Measurements from ENCODE around the gene PLAAT2.
A peak's percentile ranks its signal among the peaks of the same experiment; 100 is the strongest.
"Not testable (repeated sequence)": the region's sequence is repeated elsewhere in the genome, so short reads cannot be mapped to it uniquely, and the experiment has no call there.

PLAAT2 gene

DNA sequence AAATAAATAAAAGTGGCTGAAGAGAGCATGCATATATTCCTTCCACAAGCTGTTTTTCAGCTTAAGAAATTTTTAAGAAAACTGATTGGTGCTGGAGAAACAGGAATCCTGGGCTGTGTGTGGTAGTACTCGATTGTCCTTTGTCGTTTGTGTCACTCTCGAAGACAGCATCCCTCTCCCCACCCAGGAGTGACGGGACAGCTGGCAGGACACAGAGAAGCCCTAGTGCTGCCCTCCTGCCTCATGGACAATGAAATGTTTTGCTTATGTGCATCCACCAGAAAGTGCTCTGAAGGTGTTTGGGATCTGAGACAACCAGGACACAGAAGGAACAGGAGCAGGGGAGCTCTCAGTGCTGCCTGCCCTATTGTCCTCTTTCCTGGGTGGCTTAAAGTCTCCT is 13.8 kb downstream of the PLAAT2 start:
- peak in 1 of 14 donors; percentile 38 for DNase-seq

DNA sequence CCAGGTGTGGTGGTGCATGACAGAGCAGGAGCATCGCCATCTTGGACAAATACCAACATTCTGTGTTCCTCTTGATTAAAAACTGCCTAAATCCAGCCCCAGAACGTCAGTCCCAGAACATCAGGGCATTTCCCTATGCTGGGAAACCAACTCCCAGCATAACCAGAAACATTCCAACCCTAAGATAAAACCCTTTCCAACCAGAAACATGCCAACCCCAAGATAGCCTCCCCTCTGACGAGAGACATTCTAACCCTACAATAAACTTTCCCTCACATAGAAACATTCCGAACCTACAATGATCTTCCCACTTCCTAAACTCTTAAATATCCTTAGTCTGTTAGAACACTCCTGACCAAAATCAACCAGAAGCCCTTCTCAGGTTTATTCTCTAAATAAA is 15.0 kb downstream of the PLAAT2 start:
- DNase-seq: no peak

DNA sequence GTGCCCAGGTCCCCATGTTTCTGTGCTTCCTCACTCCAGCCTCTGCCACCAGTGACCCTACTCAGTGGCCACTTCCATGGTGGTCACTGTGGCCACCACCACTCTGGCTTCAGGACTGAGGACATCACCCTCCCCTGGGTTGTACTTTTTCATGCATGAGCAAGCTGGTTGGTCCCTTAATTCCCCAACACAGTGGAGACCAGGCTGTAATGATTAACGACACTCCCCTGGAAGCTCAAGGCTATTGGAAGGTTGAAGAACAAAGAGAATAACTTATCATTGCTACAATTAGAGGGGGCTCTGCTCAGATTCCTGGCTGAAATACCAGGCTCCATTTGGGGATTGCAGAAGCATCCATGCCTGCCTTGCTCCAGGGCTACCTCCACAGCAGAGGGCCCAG is 16.1 kb downstream of the PLAAT2 start:
- DNase-seq: no peak

- DNase-seq: no peak
These were observed 19.5 kb downstream of the PLAAT2 start for GRCh38 chr11:63543711-63544110.

DNA sequence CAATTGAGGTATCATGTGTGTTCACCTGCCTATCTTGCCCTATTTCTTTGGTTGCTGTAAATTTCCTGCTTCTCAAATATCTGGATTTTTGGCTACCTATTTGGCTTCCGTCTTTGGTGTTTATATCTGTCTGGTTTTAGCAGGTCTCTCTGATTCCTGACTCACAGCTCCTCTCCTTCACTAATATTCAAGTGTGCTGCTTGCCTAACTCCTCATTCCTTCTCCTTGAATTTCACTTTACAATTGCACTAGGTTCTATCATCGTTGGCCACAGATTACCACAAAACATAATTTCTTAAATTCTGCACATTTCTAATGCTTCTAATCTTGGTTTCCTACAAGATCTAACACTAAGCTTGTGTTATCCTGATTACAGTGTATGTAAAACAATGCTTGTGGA is 20.7 kb downstream of the PLAAT2 start:
- not testable (repeated sequence) for DNase-seq

DNA sequence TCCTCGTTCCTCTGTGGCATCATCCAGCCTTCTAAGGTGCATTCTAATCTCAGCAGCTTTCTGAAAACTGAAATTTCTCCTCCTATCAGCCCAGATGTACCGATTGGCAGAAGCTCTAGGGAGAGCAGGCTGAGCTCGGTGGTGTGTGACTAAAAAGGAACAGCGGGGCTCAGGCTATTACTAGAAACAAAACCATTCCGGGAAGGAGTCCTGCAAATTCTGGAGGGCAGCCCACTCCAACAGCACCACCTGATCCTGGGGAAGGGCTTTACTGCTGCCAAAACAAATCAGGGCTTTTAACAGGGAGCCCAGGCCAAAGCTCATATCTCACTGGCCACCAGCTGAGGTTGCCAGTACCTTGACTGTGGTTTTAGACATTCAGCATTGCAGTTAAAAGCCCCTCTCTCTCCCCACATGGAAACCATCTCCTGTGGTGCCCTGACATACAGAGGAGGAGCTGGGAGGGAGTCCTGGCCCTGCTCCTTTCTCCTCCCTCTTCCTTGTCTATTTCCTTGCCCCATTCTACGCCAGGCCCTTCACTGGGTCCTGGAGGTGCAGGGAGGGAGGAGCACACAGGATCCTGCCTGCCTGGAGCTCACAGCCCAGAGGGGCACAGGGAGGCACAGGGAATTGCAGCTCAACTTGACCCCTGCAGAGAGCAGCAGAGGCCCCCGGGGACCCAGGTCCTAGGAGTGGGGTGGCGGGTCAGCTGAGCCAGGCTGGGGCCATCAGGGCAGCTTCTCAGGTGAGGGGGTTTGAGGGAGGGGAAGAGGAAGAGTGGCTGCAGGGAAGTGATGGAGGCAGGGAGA is 25.7 kb downstream of the PLAAT2 start:
- peak; percentile 46 to 98 (median 79) for DNase-seq

DNA sequence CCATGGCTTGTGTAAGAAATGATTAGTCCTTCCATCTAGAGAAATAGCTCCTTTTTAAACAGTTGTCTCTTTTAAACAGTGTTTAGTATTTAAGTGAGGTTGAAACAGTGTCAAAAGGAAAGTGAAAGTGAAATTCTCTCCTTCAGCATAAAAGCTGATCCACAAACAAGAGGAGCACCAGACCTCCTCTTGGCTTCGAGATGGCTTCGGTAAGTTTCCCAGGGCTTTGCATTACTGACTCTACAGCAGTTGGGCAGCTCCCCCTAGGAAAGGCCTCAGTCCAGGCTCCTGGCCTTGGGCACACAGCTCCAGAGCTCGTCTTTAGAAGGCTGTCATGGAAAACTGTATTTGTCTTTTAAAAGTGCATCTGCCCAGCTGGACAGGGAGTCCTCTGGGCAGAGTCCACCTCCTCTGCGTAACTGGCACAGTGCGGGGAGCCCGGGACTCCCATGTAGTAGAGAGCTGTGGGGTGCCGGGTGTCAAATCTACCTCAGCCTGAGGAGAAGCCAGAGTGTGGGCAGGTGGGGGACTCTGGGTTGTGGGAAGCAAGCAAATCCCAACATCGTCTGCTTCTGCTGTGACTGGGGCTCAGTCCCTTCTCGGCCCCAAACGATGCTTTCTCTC is 26.4 kb downstream of the PLAAT2 start, which contains the start of gene PLAAT4:
TSS of gene PLAAT4 (plus strand) at position 140 of the 624 bp plus-strand sequence. CDS start at position 201, 61 bp downstream.
- DNase-seq: peak in 13 of 14 donors; percentile 46 to 82 (median 78)

- no peak for DNase-seq
These were observed 27.4 kb downstream of the PLAAT2 start for GRCh38 chr11:63535734-63536133.

DNA sequence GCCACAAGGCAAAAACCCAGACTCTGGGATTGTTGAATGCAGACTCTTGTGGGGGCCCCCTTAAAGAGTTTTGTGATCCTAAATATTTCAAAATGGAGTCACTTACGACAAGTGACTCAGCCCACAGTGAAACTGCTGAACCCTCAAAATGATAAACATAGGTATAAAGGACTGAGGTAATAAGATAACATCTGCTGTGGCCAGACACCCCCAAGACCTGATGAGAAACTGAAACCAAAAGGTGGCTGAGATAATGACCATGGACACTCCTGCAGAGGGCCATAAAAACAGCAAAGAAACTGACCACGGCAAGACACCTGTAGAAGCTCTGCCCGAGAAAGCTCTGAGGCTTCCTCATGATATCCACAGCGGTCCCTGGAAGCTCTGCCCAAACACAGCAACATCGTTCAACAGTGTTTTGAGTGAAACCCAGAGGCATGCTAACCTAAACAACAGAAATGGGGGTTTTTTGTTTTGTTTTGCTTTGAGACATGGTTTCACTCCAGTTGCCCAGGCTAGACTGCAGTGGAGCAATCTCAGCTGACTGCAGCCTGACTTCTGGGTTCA is 28.2 kb downstream of the PLAAT2 start:
- no peak for DNase-seq

DNA sequence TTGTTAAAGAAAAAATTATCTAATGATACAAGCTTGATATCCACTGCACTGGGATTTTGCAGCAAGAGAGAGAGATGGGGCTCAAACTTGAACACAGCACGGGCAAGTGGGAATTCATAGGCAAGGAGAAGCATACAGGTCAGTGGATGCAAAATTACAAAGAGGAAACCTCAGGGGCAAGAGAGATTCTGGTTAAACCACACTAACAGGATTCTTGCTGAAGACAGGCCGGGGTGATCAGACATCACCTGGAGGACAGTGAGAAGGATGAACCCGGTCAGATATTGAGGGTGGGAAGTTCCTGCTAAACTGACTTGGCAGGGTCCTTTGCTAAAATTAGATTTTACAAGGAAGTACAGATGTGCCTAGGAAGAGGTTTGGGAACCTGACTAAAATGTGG is 29.1 kb downstream of the PLAAT2 start:
- no peak for DNase-seq

DNA sequence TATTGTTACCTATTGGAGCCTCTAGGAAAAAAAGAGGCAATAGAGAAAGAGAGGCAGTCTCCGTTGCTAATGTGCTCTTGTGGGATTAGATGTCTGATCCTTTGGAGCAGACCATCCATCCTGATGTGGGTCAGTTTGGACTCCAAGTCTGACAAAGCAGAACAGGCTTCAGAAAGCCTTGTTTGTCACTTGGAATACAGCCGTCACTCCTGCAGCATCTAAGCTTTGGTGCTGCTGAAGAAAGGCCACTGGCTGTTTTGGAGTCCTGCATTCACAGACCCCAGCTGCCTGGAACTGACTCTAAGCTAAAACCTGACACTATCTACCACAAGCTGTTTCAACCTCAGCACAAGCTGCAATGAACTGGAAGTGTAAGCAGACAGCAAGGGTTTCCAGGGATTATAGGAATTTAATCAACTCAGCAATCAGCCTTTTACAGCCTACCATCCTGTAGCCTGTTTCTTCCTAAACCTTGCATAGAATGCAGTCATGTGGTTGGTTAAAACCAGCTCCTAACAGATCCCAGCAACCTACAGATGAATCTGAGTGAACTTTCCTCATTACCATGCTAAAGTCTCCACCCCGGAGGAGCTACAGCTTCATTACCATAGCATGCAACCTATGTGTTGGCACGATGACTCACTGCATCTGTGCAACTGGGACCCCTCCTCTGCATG is 30.2 kb downstream of the PLAAT2 start:
- DNase-seq: peak in 2 of 14 donors; percentile 29 to 40

GRCh38 chr11:63532117-63532516 is 31.1 kb downstream of the PLAAT2 start:
- no peak for DNase-seq

DNA sequence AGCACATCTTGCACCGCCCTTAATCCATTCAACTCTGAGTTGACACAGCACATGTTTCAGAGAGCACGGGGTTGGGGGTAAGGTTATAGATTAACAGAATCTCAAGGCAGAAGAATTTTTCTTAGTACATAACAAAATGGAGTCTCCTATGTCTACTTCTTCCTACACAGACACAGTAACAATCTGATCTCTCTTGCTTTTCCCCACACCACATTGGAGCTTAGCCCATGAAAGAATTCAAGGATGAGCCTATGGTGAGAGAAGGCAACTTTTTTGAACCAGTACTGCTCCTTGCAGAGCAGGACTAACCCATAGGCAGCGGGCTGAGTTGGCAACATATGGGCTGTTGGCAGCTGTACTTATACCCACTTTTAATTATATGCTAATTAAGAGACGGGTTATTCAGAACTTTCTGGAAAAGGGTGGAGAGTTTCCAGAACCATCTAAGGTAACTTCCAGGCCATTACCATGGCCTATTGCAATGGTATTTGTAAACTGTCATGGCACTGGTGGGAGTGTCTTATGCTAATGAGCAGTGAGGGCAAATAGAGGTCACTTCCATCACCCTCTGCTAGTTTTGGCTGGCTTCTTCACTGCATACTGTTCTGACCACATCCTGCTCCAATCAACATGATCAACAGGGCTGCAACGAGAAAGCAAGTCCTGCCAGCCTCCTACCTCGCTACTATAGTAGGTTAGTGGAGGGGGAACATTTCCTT is 31.9 kb downstream of the PLAAT2 start:
- DNase-seq: not testable (repeated sequence)

GRCh38 chr11:63530021-63530420 is 33.2 kb downstream of the PLAAT2 start:
- DNase-seq: peak in 5 of 14 donors; percentile 29 to 37 (median 32)

DNA sequence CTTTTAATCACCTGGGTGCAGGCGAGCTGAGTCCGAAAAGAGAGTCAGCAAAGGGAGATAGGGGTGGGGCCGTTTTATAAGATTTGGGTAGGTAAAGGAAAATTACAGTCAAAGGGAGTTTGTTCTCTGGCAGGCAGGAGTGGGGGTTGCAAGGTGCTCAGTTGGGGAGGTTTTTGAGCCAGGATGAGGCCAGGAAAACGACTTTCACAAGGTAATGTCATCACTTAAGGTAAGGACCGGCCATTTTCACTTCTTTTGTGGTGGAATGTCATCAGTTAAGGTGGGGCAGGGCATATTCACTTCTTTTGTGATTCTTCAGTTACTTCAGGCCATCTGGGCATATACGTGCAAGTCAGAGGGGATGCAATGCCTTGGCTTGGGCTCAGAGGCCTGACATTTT is 33.8 kb downstream of the PLAAT2 start:
- not testable (repeated sequence) for DNase-seq

GRCh38 chr11:63528729-63529278 is 34.4 kb downstream of the PLAAT2 start:
- not testable (repeated sequence) for DNase-seq

DNA sequence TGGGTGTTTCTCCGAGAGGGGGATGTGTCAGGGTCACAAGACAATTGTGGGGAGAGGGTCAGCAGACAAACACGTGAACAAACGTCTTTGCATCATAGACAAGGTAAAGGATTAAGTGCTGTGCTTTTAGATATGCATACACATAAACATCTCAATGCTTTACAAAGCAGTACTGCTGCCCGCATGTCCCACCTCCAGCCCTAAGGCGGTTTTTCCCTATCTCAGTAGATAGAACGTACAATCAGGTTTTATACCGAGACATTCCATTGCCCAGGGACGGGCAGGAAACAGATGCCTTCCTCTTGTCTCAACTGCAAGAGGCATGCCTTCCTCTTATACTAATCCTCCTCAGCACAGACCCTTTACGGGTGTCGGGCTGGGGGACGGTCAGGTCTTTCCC is 35.0 kb downstream of the PLAAT2 start:
- DNase-seq: not testable (repeated sequence)

DNA sequence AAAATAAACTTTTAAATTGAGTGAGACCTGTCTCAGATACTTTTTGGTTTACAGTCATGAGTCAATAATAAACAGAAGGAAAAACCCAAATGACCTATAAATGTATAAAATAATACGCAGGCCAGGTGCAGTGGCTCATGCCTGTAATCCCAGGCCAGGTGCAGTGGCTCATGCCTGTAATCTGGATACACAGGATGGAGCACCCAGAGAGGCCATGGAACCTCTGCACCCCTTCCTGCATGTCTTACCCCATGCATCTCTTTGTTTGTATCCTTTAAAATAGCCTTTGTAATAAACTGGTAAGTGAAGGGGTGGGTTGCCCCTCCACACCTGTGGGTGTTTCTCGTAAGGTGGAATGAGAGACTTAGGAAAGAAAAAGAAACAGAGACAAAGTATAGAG is 35.5 kb downstream of the PLAAT2 start:
- DNase-seq: no peak

- no peak for DNase-seq
These were observed 40.0 kb downstream of the PLAAT2 start for GRCh38 chr11:63523151-63523550.

GRCh38 chr11:63521896-63522295 is 41.3 kb downstream of the PLAAT2 start:
- no peak for DNase-seq

GRCh38 chr11:63520606-63521170 is 42.5 kb downstream of the PLAAT2 start:
- no peak for DNase-seq

DNA sequence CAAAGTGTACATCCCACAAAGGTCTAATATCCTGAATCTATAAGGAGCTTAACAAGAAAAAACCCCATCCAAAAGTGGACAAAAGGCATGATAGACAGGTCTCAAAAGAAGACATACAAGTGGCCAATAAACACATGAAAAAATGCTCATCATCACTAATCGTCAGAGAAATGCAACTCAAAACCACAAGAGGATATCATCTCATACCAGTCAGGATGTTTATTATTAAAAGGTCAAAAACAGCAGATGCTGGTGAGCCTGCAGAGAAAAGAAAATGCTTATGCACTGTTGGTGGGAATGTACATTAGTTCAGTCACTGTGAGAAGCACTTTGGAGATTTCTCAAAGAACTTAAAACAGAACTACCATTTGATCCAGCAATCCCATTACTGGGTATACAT is 44.6 kb downstream of the PLAAT2 start:
- no peak for DNase-seq
